ENCODE results near the gene ZNF580.

Gene ZNF580

DNA sequence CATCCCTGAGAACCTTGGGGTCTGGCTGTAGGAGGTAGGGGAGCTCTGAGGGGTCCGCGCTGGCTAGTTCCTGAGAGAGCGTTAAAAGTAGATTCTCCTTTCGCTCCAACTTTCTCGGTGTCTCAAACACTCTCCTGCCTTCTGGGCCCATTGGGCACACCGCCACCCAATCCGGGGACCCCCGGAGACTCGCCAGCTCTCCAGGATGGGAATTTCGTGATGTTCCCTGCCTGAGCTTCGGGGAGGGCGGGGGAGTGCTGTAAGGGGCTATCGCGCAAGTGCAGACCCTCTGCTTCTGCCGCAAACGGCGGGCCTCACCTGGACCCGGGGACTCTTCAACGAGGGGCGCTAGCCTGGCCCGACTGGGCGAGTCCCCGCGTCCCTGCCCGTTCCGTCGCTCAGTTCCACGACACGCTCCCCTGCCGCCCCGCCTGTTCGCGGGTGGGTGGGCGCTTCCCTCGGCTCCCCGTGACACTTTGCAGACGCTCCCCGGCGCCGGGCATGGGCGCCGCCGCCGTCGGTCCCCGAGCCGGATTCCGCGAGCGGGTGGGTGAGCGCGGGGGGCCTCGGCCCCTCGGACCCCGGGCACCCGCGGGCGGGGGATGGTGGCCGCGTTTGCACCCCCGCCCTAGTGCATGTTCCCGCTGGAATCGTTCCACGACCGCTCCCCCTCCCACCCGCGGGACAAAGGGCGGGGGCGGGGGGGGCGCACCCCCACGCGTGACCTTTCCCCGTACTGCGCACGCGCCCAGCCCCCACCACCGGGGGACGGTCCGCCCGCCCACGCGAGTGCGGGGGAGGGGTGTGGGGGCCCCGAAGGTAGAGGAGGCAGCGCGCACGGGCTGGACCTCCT lies 7.2 kb downstream of the ZNF580 start, which contains the start of gene CCDC106:
Gene CCDC106 (plus strand): TSS at position 481 of the 853 bp plus-strand sequence. CDS start 835 bp downstream, outside the sequence.
- DNase-seq (ENCODE audit: low read depth): no peak

DNA sequence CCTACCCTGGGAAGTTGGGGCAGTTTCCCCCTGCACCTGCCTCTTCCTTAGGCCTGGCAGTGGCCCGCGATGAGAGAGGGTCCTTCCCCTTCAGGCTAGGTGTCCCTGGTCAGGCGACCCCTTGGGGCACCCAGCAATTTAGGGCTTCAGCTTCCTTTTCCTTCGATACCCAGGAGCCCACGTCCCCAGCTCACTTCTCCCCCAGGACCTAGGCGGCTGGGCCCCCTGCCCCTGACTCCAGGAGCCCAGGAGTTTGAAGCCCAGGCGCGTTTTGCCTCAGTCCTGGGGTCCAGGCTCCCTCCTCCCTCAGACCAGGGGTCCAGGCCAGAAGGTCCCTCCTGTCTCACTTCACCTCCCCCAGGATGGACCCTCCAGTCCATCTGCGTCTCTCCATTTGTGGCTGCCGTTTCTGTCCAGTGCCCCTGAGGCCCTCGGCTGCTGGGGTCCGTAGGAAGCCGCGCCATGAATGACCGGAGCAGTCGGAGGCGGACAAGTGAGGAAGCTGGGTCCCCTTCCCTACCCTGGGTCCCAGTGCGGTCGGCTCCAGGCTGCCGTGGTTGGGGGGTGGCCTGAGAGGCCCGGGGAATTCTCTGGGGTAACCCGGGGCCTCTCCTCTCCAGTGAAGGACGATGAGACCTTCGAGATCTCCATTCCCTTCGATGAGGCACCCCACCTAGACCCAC lies 7.9 kb downstream of the ZNF580 start:
- DNase-seq (ENCODE audit: low read depth): no peak

DNA sequence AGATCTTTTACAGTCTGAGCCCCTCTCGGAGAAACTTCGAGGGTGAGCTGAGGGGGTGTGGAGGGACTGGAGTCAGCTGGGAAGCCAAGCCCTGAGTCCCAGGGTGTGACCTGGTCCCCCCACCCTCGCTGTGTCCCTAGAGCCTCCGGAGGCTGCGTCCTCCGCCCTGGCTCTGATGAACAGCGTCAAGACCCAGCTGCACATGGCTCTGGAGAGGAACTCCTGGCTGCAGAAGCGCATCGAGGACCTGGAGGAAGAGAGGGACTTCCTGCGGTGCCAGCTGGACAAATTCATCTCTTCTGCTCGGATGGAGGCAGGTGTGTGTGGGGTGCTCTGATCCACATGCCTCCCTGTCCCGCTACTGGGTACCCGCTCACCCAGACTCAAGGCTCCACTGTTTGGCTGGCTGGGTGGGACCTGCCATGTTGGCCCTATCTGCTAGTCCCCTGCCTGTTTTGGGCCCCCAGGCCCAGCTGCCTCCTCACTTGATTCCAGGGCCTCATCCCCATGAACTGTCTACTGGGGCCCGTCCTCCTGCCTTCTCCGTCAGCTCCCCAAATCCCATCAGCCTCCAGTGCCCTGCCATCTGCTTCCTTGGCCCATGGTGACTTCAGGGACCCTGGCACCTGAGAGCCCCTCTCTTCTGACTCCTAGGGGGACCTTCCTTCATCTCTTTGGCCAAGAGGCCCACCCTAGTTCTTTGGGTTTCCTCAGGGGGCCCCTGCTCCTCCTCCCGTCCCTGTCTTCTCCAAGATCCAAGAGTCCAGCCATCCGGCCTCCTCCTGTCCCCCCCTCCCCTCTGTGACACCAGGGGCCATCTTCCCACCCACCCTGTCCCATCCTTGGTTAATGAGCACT lies 8.7 kb downstream of the ZNF580 start:
- no peak for DNase-seq (ENCODE audit: low read depth)

DNA sequence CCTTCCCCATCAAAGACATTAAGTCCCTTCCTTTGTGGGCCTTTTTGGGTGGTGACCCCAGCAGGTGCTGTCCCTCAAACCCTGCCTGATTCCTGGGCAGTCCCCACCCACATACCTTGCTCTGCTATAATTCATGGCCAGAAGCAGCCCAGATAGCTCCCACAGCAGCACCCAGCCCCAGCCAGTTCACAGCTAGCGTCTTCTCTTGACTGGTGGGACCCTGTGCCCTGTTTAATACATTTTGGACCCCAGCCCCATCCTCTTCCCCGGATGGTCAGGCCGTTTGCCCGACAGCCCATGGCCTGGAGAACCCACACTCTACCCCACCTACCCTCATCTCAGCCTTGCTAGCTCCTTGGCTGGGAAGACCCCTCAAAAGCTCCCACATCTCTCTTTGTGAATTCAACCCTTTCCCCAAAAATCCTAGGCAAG lies 9.3 kb downstream of the ZNF580 start:
- no peak for DNase-seq (ENCODE audit: low read depth)

DNA sequence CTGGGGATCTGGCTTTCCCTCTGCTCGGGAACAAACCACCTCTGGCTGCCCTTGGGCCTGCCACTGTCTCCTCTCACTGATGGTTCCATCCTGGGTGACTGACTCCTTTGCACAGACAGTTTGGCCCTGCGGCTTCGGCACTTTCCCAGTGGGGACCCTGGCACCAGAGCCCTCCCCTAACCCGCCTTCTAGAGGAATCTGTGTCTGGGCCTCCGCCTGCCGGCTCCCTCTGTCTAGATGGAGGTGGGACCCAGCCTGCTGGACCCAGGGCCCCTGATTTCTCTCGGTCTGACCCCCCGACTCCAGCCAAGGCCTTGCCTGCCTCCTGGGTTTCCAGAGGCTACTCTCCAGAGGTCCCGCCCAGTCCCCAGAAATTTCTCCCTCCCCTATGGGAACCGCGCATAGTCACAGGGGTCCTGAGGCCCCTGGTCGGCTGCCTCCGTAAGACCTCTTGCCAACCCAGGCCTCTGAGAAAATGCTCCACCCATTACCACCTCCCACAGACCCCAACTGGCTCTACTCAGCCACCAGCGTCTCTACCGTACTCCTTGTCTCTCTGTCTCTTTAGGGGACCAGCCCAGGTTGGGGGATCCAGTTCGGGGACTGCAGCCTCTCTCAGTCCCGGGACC lies 9.9 kb downstream of the ZNF580 start:
- DNase-seq (ENCODE audit: low read depth): no peak

DNA sequence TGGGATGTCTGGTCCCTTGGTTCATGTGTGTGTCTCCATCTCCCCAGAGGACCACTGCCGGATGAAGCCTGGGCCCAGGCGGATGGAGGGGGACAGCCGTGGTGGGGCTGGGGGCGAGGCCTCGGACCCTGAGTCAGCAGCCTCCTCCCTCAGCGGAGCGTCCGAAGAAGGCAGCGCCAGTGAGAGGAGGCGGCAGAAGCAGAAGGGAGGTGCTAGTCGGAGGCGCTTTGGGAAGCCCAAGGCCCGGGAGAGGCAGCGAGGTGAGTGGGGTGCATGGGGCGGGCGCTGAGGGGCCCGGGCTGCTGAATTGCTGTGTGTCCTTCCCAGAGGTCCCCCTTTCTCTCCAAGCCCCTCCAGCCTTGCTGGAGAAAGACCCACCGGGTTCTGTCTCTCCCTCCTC lies 10.4 kb downstream of the ZNF580 start:
- no peak for DNase-seq (ENCODE audit: low read depth)

DNA sequence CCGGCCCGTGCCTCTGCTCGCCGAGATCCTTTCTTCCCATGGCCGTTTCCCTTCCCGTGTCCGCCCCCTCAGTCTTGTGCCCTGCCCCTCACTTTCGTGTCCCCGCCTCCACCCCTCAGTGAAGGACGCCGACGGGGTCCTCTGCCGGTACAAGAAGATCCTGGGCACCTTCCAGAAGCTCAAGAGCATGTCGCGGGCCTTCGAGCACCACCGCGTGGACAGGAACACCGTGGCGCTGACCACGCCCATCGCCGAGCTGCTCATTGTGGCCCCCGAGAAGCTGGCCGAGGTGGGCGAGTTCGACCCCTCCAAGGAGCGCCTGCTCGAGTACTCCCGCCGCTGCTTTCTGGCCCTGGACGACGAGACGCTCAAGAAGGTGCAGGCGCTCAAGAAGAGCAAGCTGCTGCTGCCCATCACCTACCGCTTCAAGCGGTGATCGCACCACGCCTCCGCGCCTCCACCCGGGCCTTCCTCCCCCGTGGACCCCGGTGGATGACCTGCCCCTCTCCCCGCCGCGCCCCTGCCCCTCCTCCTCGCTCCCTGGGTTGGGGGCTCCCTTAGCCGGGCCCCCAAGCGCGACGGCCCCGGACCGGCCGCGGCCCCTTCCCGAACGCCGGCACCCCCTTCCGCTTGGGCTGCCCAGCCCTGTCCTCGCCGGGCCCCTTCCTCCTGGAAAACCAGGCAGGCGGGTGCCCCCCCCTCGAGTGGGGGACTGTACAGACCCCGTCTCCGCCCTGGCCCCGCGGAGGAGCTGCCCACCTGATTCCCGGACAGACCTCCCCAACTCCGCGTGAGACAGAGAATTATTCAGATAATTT lies 11.7 kb downstream of the ZNF580 start:
- no peak for DNase-seq (ENCODE audit: low read depth)

DNA sequence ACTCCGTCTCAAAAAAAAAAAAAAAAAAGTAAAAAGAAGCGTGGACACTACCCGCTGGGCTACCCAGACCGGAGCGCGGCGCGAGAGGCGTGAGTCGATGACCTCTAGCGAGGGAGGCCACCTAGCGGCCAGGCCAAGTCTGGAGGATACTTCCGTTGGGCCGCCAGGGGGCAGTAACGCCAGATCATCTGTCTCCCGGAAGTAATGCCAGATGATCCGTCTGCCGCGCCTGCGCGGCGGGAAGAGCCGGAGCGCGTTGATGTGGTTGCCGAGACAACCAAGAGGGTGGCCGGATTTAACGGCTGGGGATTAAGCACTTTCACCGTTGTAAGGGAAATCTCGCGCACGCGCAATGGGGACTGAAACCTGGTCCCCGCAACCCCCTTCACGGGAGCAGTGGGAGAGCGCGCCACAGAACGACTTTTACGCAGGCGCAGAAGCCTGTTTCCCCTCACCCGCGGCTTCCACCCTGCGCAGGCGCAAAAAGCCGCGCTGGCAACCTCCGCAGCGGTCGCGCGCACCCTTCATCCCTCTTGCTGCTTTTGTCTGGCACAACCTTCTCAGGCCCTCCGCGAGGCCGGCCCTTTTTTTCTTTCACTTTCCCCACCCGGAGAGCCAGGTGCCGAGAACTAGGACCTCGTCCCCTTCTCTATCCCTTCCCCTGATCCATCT lies 13.0 kb downstream of the ZNF580 start:
- peak; percentile 90 for DNase-seq (ENCODE audit: low read depth)

DNA sequence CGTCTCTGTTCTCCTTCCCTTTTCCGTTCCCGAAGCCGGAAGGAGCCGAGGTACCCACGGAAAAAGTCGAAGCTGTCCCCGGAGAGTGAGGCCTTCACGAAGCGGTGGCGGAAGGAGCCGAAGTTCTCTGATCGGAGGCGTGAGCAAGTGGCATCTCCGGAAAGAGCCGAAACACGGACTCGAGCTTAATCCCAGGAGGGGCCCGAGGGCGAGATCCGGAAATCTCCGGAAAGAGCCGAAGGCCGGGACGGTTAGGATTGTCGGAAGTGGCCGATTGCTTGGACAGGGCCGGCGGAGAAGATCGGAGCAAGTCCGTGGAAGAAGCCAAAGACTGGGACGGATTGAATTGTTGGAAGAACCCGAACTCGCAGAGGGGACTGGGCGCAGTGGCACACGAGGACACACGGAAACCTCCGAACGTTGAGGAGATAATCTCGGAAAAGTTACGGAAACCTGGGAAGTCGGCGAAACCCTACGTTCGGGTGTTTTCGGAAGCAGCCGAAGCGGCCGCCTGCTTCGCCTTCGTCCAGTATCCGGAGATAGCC lies 13.6 kb downstream of the ZNF580 start:
- peak; percentile 92 for DNase-seq (ENCODE audit: low read depth)

DNA sequence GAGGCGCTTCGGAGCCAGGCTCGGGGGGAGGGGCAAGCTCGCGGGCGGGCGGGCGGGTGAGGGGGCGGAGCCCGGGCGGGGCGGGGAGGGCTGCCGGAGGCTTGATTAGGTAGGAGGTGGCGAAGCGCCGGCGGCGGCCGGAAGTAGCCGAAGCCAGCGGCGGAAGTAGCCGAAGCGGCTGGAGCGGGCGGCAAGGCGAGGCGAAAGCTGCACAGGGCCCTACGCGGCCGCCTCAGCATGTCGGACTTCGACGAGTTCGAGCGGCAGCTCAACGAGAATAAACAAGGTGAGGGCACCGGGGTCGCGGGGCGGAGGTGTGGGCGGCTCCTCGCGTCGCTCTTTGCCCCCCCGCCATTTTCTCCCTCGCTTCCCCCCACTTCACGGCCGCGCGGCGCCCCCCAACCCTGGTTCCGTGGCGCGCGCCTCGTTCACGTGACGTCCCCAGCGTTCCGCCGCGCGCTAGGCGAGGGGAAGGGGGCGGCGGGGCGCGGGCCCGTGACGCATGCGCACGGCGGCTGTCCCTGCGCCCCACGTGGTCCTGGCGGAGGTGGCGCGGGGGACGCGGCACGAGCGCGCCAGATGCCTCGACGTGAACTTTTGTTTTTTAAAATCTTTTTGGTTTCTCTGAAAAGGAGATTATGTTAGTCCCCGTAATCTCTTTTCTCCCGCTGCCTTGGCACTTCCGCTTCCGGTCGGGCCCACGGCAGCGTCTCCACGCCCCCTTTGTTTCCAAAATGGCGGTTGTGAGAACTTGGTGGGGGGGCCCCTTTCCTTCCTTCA lies 14.3 kb downstream of the ZNF580 start, which contains the start of gene U2AF2:
Gene U2AF2 (plus strand): TSS at position 168 of the 780 bp plus-strand sequence. CDS start 70 bp downstream, at position 238.
- no peak for DNase-seq (ENCODE audit: low read depth)

DNA sequence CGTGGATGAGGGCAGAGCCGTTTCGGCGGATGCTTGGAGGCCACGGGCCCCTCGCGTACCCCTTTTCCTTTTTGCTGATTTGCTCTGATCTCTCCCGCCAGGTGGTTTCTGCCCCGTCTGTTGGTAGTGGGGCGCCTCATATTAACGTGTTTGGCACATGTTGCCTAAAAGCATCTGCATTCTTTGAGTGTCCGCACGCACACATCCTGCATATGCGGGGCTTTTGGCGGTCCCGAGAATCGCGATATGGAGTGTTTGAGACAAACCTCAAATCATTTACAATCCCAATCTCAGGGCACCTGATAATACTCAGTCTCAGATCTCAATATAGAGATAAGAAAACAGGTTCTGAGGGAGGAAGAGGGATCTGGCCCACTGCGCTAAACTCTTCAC lies 14.8 kb downstream of the ZNF580 start:
- DNase-seq (ENCODE audit: low read depth): no peak

DNA sequence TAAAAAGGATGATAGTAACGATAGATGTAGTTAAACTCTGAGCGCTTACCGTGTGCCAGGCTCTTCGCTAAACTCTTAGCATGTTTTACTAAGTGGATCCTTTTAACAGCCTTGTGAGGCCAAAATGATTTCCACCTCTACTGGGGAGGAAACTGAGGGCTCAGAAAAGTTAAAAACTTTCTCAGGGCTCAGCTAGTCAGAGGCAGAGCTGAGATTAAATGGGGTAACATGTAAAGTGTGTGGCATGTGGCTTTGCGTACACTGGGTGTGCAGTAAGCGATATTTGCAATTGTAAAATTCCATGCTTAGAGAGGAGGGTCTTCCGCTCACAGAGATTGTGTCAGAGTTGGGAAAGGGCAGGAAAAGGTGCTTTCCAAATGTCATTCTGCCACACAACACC lies 15.8 kb downstream of the ZNF580 start:
- no peak for DNase-seq (ENCODE audit: low read depth)

DNA sequence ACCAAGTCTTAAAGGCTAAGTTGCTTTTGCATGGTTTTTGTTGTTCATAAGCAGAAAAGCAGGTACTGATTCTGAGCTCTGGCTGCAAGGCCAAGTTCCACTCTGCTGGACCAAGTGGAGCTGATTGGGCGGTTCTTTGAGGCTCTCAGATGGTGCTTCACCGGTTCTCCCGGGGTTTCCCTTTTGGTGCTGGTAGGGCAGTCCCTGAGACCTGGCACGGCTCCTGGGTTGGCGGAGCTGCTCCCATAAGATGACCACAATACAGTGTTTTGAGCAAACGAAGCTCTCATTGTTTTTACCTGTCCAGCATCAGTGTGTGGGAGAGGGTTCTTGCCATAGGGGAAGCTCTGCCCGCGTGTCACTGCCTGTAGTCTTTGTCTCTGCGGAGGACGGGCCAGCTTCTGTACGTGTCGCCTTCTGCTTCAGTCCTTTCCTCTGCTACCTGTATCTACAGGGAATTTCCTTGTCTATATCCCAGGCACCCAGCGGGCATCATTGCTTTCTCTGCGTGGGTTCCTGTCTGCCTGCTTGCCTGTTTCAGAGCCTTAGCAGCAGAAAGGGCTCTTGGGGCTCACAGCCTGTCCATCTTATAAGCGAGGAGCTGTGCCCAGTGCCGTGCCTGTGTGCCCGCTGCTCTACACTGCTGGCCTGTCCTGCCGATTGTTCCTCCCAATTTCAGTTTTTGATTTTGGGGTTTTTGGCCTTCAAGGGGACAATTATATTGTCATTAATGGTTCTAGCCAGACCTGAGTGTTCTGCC lies 16.4 kb downstream of the ZNF580 start:
- DNase-seq (ENCODE audit: low read depth): no peak

DNA sequence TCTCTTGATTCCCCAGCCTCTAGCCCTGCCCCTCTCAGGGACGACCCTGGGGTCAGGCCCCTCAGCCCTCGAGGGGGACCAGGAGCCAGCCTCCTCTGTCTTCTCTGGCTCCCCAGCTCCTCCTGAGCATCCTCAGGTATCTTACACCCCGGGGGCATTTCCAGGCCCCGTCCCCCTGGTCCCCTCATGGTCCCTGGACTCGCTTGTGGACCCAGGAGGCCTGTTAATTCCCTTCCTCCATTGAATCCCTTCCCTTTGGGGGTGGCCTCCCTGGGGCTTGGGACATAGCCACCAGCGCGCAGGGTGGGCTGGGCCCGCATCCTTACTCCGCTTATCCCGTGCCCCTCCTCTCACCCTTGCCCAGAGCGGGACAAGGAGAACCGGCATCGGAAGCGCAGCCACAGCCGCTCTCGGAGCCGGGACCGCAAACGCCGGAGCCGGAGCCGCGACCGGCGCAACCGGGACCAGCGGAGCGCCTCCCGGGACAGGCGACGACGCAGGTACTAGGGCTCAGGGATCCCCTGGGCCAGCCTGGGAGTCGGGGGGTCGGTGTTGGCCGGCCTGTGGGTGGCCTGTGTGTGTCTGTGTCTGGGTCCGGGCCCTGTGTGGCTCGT lies 18.2 kb downstream of the ZNF580 start:
- no peak for DNase-seq (ENCODE audit: low read depth)

DNA sequence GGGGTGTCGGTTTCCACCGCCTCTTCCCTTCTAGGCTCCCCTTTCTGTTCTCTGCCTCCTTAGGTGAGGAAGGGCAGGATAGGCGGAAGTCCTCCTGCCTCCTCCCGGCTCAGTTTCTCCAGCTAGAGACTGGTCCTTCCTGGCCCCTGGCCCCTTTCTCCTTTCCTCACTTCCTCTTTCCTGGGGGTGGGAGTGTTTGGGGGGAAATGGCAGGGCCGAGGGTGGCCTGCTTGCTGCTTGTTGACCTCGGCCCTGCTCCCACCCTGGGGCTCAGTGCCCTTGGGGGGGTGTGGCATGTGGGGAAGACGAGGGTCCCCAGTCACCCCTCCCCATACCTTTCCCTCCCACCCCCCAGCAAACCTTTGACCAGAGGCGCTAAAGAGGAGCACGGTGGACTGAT lies 19.0 kb downstream of the ZNF580 start:
- DNase-seq (ENCODE audit: low read depth): no peak

DNA sequence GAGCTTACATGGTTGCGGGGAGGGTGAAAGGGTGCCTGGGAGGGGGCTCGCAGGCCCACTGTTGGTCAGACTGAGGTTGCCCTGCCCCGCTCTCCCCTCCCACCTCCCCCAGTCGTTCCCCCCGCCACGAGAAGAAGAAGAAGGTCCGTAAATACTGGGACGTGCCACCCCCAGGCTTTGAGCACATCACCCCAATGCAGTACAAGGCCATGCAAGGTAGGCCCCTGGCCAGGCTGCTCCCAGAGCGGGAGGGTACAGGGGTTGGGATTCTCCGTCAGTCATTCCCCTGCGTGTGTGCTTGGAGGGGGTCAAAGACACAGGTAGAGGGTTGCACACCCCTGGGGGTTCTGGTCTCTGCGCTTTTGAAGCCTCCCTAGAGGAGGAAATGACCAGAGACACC lies 19.6 kb downstream of the ZNF580 start:
- DNase-seq (ENCODE audit: low read depth): no peak

DNA sequence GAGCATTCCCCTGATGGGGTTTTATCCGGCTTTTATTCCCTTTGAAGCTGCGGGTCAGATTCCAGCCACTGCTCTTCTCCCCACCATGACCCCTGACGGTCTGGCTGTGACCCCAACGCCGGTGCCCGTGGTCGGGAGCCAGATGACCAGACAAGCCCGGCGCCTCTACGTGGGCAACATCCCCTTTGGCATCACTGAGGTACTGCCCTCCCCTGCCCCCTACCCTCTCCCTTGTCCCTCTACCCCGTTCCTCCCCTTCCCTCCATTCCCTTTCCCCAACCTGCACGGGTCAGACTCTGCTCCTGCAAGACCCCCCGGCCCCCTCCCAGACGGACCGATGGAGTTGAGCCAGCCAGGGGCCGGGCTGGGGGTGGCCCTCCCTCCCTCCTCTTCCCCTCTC lies 20.2 kb downstream of the ZNF580 start:
- no peak for DNase-seq (ENCODE audit: low read depth)

DNA sequence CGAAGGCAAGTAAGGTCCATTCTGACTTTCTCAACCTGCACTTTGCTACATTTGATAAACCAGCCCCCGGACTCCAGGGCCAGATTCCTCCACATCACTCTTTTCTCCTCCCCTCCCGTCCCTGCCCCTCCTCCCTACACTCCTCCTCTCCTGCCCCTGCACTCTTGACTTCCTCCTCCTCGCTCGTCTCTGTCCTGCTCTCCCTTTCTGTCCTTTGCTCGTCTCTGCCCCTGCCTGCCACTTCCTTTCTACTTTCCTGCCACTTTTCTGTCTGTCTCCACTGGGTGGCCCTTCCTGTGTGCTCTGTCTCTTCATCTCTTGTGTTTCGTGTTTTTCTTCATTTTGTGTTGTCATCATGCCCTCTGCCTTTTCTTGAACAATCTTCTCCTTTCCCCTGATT lies 21.0 kb downstream of the ZNF580 start:
- no peak for DNase-seq (ENCODE audit: low read depth)

Measured in GM04503 (cell line).